Type B pancreatic cell (in vitro differentiated cells): ENCODE data around the gene PTPN9. TPM values are rescaled to one million over a fixed set of nuclear protein-coding genes. Genes with fewer than 3 reads are reported as not detected.
"Not testable (repeated sequence)": the region's sequence is repeated elsewhere in the genome, so short reads cannot be mapped to it uniquely, and the experiment has no call there.

ENCODE experiments used
- DNase-seq: peaks from one replicate; pipeline ENCODE4 v3.0.0; 2021; ENCODE audit warnings: mixed read lengths; ENCODE audit not compliant: unreplicated experiment; ENCODE audit errors: extremely low spot score
- H3K27ac Mint-ChIP-seq: 2 replicates; pipeline ENCODE4 v1.8.0; 2021; ENCODE audit warnings: mild to moderate bottlenecking, mixed read lengths
- H3K27me3 Mint-ChIP-seq: 2 replicates; pipeline ENCODE4 v1.8.0; 2021; ENCODE audit warnings: mixed read lengths
- H3K36me3 Mint-ChIP-seq: 2 replicates; pipeline ENCODE4 v1.8.0; 2021; ENCODE audit warnings: mixed read lengths
- H3K4me1 Mint-ChIP-seq: one replicate; pipeline ENCODE4 v1.8.0; 2021; ENCODE audit warnings: mixed read lengths; ENCODE audit not compliant: unreplicated experiment
- H3K4me3 Mint-ChIP-seq: 2 replicates; pipeline ENCODE4 v1.8.0; 2021; ENCODE audit warnings: mild to moderate bottlenecking, mixed read lengths
- H3K9me3 Mint-ChIP-seq: 2 replicates; pipeline ENCODE4 v1.8.0; 2021; ENCODE audit warnings: mixed read lengths
- total RNA-seq: library from RNA; stranded (reverse); gene quantifications from 2 replicates; pipeline ENCODE4 v1.2.1, GENCODE V29; 2021; ENCODE audit warnings: low replicate concordance
- TF ChIP-seq, protein P1 (sequence below): fragments of 200-600 bp; sonication (generic); conservative IDR thresholded peaks from 2 replicates; pipeline ENCODE4 v1.5.0; 2021; ENCODE audit warnings: antibody characterized with exemption, mild to moderate bottlenecking

The PTPN9 gene
- total RNA-seq, 1 donor from 2014 or later: 31.3 TPM

DNA sequence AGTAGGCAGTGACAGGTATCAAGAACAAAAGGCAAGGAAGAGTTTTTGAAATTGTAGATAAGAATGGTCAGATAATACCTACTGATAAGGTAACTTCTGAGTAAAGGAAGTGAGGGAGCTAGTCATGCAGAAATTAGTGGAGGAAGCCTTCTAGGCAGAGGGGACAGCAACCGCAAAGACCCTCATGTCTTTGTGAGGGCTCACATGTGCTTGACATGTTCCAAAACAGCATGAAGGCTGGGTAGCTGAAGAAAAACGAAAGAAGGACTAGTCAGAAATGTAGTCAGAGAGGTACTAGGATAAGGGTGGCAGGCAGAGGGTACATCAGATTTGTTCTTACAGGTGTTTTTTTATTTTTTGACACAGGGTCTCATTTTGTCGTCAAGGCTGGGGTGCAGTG is 133.0 kb downstream of the PTPN9 start:
- DNase-seq: no peak
- no peaks in the 10 kb centered on the region for H3K27me3 Mint-ChIP-seq
- no peak overlapping the region for H3K4me3 Mint-ChIP-seq
- H3K9me3 Mint-ChIP-seq: no peaks in the 10 kb centered on the region
- peaks cover 10% of the 10 kb centered on the region for H3K36me3 Mint-ChIP-seq
- TF ChIP-seq, protein P1, sequence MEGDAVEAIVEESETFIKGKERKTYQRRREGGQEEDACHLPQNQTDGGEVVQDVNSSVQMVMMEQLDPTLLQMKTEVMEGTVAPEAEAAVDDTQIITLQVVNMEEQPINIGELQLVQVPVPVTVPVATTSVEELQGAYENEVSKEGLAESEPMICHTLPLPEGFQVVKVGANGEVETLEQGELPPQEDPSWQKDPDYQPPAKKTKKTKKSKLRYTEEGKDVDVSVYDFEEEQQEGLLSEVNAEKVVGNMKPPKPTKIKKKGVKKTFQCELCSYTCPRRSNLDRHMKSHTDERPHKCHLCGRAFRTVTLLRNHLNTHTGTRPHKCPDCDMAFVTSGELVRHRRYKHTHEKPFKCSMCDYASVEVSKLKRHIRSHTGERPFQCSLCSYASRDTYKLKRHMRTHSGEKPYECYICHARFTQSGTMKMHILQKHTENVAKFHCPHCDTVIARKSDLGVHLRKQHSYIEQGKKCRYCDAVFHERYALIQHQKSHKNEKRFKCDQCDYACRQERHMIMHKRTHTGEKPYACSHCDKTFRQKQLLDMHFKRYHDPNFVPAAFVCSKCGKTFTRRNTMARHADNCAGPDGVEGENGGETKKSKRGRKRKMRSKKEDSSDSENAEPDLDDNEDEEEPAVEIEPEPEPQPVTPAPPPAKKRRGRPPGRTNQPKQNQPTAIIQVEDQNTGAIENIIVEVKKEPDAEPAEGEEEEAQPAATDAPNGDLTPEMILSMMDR: no peak
- peaks cover 14% of the 10 kb centered on the region for H3K4me1 Mint-ChIP-seq
- no peak overlapping the region for H3K27ac Mint-ChIP-seq

DNA sequence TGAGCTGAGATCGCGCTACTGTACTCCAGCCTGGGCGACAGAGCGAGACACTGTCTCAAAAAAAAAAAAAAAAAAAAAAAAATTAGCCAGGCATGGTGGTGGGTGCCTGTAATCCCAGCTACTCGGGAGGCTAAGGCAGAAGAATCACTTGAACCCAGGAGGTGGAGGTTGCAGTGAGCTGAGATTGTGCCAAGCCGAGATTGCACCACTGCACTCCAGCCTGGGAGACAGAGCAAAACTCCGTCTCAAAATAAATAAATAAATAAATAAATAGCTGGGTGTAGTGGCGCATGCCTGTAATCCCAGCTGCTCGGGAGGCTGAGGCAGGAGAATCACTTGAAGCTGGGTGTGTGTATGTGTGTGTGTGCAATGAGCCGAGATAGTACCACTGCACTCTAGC is 133.8 kb downstream of the PTPN9 start:
- not testable (repeated sequence) for DNase-seq, H3K27ac Mint-ChIP-seq, H3K4me3 Mint-ChIP-seq, H3K27me3 Mint-ChIP-seq, H3K9me3 Mint-ChIP-seq
- Mint-ChIP-seq H3K36me3 (peaks cover 12% of the 10 kb centered on the region), H3K4me1 (peaks cover 14% of the 10 kb centered on the region)

DNA sequence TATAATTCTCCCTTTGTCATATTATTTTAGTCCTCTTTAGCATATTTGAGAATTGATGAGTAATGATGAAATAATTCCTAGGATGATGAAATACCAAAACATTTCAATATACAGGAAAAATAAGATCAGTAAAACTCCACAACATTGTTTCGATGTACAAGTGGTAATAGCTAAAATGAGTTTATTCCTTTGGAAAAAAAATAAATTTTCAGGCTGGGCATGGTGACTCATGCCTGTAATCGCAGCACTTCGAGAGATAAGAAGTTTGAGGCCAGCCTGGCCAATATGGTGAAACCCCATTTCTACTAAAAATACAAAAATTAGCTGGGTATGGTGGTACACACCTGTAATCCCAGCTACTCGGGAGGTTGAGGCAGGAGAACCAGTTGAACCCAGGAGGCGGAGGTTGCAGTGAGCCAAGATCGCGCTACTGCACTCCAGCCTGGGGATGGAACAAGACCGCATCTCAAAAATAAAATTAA is 135.1 kb downstream of the PTPN9 start:
- not testable (repeated sequence) for H3K4me3 Mint-ChIP-seq, H3K27ac Mint-ChIP-seq, DNase-seq, H3K9me3 Mint-ChIP-seq, H3K27me3 Mint-ChIP-seq
- Mint-ChIP-seq H3K4me1 (peaks cover 11% of the 10 kb centered on the region), H3K36me3 (peaks cover 15% of the 10 kb centered on the region)

DNA sequence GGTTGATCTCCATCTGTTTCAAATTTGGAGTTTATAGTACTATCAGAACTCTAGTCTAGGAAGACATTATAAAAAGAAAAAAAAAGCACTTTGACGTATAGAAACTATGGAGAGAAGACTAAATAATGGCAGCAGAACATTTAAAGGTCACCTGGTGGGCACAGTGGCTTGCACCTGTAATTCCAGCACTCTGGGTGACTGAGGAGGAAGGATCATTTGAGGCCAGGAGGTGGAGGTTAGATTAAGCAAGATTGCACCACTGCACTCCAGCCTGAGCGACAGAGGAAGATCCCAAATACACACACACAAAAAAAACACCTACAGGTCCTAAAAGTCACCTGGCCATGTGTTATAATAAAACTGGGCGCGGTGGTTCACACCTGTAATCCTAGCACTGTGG is 141.4 kb downstream of the PTPN9 start:
- no peak for DNase-seq
- H3K4me1 Mint-ChIP-seq: peaks cover 5% of the 10 kb centered on the region
- H3K27ac Mint-ChIP-seq: no peak overlapping the region
- no peaks in the 10 kb centered on the region for H3K27me3 Mint-ChIP-seq
- H3K9me3 Mint-ChIP-seq: no peaks in the 10 kb centered on the region
- TF ChIP-seq, protein P1: no peak
- no peak overlapping the region for H3K4me3 Mint-ChIP-seq
- H3K36me3 Mint-ChIP-seq: peaks cover 26% of the 10 kb centered on the region

DNA sequence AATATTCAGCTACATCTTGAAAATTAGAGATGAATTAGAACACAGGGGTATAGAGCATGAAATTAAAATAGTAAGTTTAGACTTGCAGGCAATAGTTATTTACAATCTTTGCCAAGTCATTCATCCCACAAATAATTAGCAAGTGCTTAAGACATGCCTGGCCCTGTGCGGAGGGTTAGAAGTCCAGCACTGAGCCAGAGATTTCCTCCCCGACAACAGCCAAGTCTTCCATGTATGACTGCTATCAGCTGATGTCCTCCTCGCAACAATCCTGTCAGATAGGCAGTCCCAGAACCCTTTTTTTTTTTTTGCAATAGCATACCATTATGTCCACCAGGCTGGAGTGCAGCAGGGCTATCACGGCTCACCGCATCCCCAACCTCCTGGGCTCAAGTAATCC is 142.2 kb downstream of the PTPN9 start:
- TF ChIP-seq, protein P1: no peak
- Mint-ChIP-seq H3K27ac (no peak overlapping the region), H3K4me3 (no peak overlapping the region), H3K9me3 (no peaks in the 10 kb centered on the region), H3K4me1 (peaks cover 5% of the 10 kb centered on the region), H3K36me3 (peaks cover 26% of the 10 kb centered on the region), H3K27me3 (no peaks in the 10 kb centered on the region)
- DNase-seq: no peak

DNA sequence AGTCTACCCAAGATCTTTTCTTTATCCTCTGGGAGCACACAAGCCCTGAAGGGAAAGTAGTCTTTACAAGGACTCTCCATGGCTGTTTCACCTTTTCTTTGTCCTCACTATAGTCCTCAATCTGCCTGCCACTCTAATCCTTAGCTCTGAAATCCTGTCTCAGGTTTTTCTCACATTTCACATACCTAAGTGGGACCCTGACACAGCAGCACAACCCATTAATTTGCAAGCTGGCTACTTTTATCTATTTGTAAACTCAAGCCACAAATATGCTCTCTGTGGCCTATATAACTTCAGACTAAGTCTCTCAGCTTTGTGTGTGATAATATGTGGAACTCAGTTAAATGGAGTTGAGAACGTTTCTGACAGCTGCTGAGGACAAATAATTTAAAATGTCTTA is 147.4 kb downstream of the PTPN9 start:
- DNase-seq: no peak
- Mint-ChIP-seq H3K27ac (no peak overlapping the region), H3K27me3 (no peaks in the 10 kb centered on the region), H3K36me3 (peaks cover 23% of the 10 kb centered on the region), H3K4me1 (no peaks in the 10 kb centered on the region), H3K4me3 (no peak overlapping the region), H3K9me3 (no peaks in the 10 kb centered on the region)
- TF ChIP-seq, protein P1: no peak

DNA sequence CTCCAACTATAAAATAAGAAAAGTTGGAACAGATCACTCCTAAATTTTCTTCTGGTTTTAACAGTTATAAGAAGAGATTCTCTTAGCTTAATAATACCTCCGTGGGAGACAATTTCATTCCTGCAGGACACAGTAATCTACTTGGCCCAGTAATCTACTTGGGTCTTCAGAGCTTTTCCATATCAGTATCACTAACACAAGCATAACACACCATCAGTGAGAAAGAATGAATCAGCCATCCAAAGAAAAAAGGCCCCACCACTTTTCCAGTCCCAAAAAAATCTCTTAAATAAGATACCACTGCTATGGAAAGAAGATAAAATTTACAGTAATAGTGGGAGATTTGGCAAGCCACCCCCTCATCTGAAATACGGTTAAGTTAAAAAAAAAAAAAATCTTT is 147.8 kb downstream of the PTPN9 start:
- no peak overlapping the region for H3K4me3 Mint-ChIP-seq
- no peak overlapping the region for H3K27ac Mint-ChIP-seq
- no peaks in the 10 kb centered on the region for H3K4me1 Mint-ChIP-seq
- H3K36me3 Mint-ChIP-seq: peaks cover 23% of the 10 kb centered on the region
- H3K27me3 Mint-ChIP-seq: no peaks in the 10 kb centered on the region
- DNase-seq: no peak
- H3K9me3 Mint-ChIP-seq: no peaks in the 10 kb centered on the region
- TF ChIP-seq, protein P1: no peak
